SK-N-SH (cell line): ENCODE results near the gene MANSC1. TPM values are rescaled to one million over a fixed set of nuclear protein-coding genes. Genes with fewer than 3 reads are reported as not detected.

Source experiments
- CTCF ChIA-PET: fragments of 300-600, 350-600 bp; formaldehyde crosslinking; extraction: SDS; loops from one replicate; lab custom pipeline; 2021; lab: Yijun Ruan, JAX
- POLR2A ChIA-PET: fragments of 350-600 bp; sonication (Branson Sonifier 250); formaldehyde crosslinking; extraction: SDS; loops from one replicate; lab custom pipeline; 2020; ENCODE audit warnings: antibody characterized with exemption, inconsistent platforms; lab: Yijun Ruan, JAX
- DNase-seq: peaks from one replicate; pipeline ENCODE4 v3.0.0; 2012
- H2AFZ ChIP-seq: fragments of 200-600 bp; sonication (generic); 2 replicates; pipeline ENCODE4 v1.8.1; 2016; ENCODE audit warnings: antibody characterized with exemption, mild to moderate bottlenecking, low read depth
- H3F3A ChIP-seq: fragments of 200-600 bp; sonication (generic); replicated peaks from 2 replicates; pipeline ENCODE3; 2016; ENCODE audit warnings: antibody characterized with exemption, mild to moderate bottlenecking; ENCODE audit not compliant: insufficient read depth
- H3K27ac ChIP-seq, 2 experiments: fragments of 200-500 bp in 1 of 2; fragments of 200-600 bp in 1 of 2; sonication (Bioruptor generic) in 1 of 2; sonication (generic), shearing (Covaris generic) in 1 of 2; 2 replicates each; pipeline versions ENCODE4 v1.5.1 to v1.6.1; 2014 to 2016; ENCODE audit warnings: low read depth in 2 of 2, inconsistent platforms in 1 of 2, low read length in 1 of 2, mild to moderate bottlenecking in 1 of 2, mixed read lengths in 1 of 2
- H3K27me3 ChIP-seq: fragments of 200-600 bp; sonication (generic), shearing (Covaris generic); 2 replicates; pipeline ENCODE4 v1.6.1; 2016; ENCODE audit warnings: mixed run types; ENCODE audit not compliant: insufficient read depth
- H3K36me3 ChIP-seq, 2 experiments: fragments of 200-500 bp in 1 of 2; fragments of 200-600 bp in 1 of 2; sonication (Bioruptor generic) in 1 of 2; sonication (generic) in 1 of 2; replicated peaks in 1 of 2; 2 replicates each; pipeline versions ENCODE3 to v1.5.1; 2014 to 2016; ENCODE audit warnings: low read length in 1 of 2, mild to moderate bottlenecking in 1 of 2; ENCODE audit not compliant: insufficient read depth in 2 of 2, control insufficient read depth in 1 of 2
- H3K4me1 ChIP-seq, 2 experiments: fragments of 200-500 bp in 1 of 2; fragments of 200-600 bp in 1 of 2; sonication (Bioruptor generic) in 1 of 2; sonication (generic), shearing (Covaris generic) in 1 of 2; 2 replicates each; pipeline versions ENCODE4 v1.5.1 to v1.6.1; 2014 to 2016; ENCODE audit warnings: low read depth in 1 of 2, low read length in 1 of 2, mixed run types in 1 of 2; ENCODE audit not compliant: insufficient read depth in 2 of 2, control insufficient read depth in 1 of 2
- H3K4me2 ChIP-seq: fragments of 200-600 bp; sonication (generic), shearing (Covaris generic); 2 replicates; pipeline ENCODE4 v1.6.1; 2017; ENCODE audit warnings: mixed run types
- H3K4me3 ChIP-seq, 2 experiments: fragments of 200-500 bp in 1 of 2; fragments of 200-600 bp in 1 of 2; sonication (Bioruptor generic) in 1 of 2; sonication (generic), shearing (Covaris generic) in 1 of 2; 2 replicates each; pipeline versions ENCODE4 v1.5.1 to v1.8.1; 2014 to 2016; ENCODE audit warnings: low read depth in 2 of 2, inconsistent platforms in 1 of 2, low read length in 1 of 2, mild to moderate bottlenecking in 1 of 2, mixed read lengths in 1 of 2, moderate library complexity in 1 of 2
- H3K79me2 ChIP-seq: fragments of 200-600 bp; sonication (generic); 2 replicates; pipeline ENCODE4 v1.8.1; 2017; ENCODE audit warnings: mild to moderate bottlenecking; ENCODE audit not compliant: insufficient read depth
- H3K9ac ChIP-seq: fragments of 200-600 bp; sonication (generic); 2 replicates; pipeline ENCODE4 v1.6.1; 2017; ENCODE audit warnings: mixed run types
- H3K9me2 ChIP-seq: fragments of 200-600 bp; sonication (generic); 2 replicates; pipeline ENCODE4 v1.6.1; 2017; ENCODE audit warnings: mixed run types
- H3K9me3 ChIP-seq: fragments of 200-600 bp; sonication (generic); 2 replicates; pipeline ENCODE4 v1.6.1; 2017; ENCODE audit warnings: mixed run types, mild to moderate bottlenecking, moderate library complexity
- H4K20me1 ChIP-seq: fragments of 200-600 bp; sonication (generic); 2 replicates; pipeline ENCODE4 v1.6.1; 2017; ENCODE audit warnings: mild to moderate bottlenecking, mixed run types; ENCODE audit not compliant: insufficient read depth
- CHD2 ChIP-seq: fragments of 150-350 bp; IDR thresholded peaks from 2 replicates; pipeline ENCODE4 v1.6.1; 2018; ENCODE audit warnings: low read length; ENCODE audit not compliant: partially characterized antibody
- CTCF ChIP-seq: fragments of 200-600 bp; sonication (generic); IDR thresholded peaks from 2 replicates; pipeline ENCODE4 v1.6.1; 2017; ENCODE audit warnings: antibody characterized with exemption, mild to moderate bottlenecking, moderate library complexity
- EP300 ChIP-seq, 2 experiments: IDR thresholded peaks; 2 replicates each; pipeline versions ENCODE4 v1.4.0 to v1.6.1; 2012; ENCODE audit warnings: borderline replicate concordance in 1 of 2, low read depth in 1 of 2, low read length in 1 of 2
- EZH2phosphoT487 ChIP-seq: fragments of 200-600 bp; sonication (generic); IDR thresholded peaks from 2 replicates; pipeline ENCODE4 v1.6.1; 2017; ENCODE audit warnings: low read depth, mixed run types, mild to moderate bottlenecking, antibody characterized with exemption, moderate library complexity, borderline replicate concordance
- FOXJ3 ChIP-seq: sonication (generic); formaldehyde crosslinking; IDR thresholded peaks from 2 replicates; pipeline ENCODE4 v1.5.1; 2020; ENCODE audit warnings: mild to moderate bottlenecking, missing genetic modification reagents
- FOXM1 ChIP-seq: IDR thresholded peaks from 2 replicates; pipeline ENCODE4 v1.4.0; 2012; ENCODE audit warnings: low read depth, mild to moderate bottlenecking
- GABPA ChIP-seq: IDR thresholded peaks from 2 replicates; pipeline ENCODE4 v1.4.0; 2012; ENCODE audit warnings: low read depth, mild to moderate bottlenecking
- IRF3 ChIP-seq: fragments of 150-350 bp; IDR thresholded peaks from 2 replicates; pipeline ENCODE4 v1.6.1; 2016; ENCODE audit warnings: mild to moderate bottlenecking, low read depth, low read length
- MEF2A ChIP-seq: IDR thresholded peaks from 2 replicates; pipeline ENCODE4 v1.4.0; 2012; ENCODE audit warnings: low read depth, borderline replicate concordance
- MXI1 ChIP-seq: IDR thresholded peaks from 2 replicates; pipeline ENCODE4 v1.6.1; 2012; ENCODE audit warnings: mild to moderate bottlenecking, low read depth, low read length, improper control_type of control experiment
- NFIC ChIP-seq: IDR thresholded peaks from 2 replicates; pipeline ENCODE4 v1.4.0; 2012; ENCODE audit warnings: borderline replicate concordance
- PBX3 ChIP-seq: IDR thresholded peaks from 2 replicates; pipeline ENCODE4; 2012
- POLR2AphosphoS5 ChIP-seq: IDR thresholded peaks from 2 replicates; pipeline ENCODE4 v1.6.1; 2012; ENCODE audit warnings: low read depth, low read length
- RAD21 ChIP-seq: IDR thresholded peaks from 2 replicates; pipeline ENCODE4 v1.6.1; 2012; ENCODE audit warnings: mild to moderate bottlenecking, low read length
- REST ChIP-seq: IDR thresholded peaks from 2 replicates; pipeline ENCODE4 v1.6.1; 2012; ENCODE audit warnings: mild to moderate bottlenecking, low read depth, low read length, moderate library complexity
- RXRA ChIP-seq: IDR thresholded peaks from 2 replicates; pipeline ENCODE4 v1.4.0; 2012; ENCODE audit warnings: low read depth, mild to moderate bottlenecking, borderline replicate concordance
- SMC3 ChIP-seq: IDR thresholded peaks from 2 replicates; pipeline ENCODE4 v1.6.1; 2012; ENCODE audit warnings: low read depth, low read length, improper control_type of control experiment
- TAF1 ChIP-seq: IDR thresholded peaks from 2 replicates; pipeline ENCODE4 v1.6.1; 2012; ENCODE audit warnings: low read depth, mild to moderate bottlenecking, low read length, moderate library complexity, borderline replicate concordance
- USF2 ChIP-seq: fragments of 150-350 bp; IDR thresholded peaks from 2 replicates; pipeline ENCODE4 v1.6.1; 2017; ENCODE audit warnings: antibody characterized with exemption, low read length, low read depth, borderline replicate concordance
- WGBS: methylation state at CpG from one replicate; pipeline ENCODE4 v1.1.6; 2017; ENCODE audit warnings: low lambda C conversion rate; 5-methylcytosine and 5-hydroxymethylcytosine counted together
- polyA plus RNA-seq, 3 experiments: library from polyadenylated mRNA; depleted of rRNA; stranded (reverse); fragments of >200 nt; gene quantifications; 2 replicates each; pipeline ENCODE4 v1.2.3, GENCODE V29; 2012

Gene MANSC1
- polyA plus RNA-seq, 1 of the 3 experiments (the other 2 are of a cell fraction): 2.9 TPM

- Histone ChIP-seq H3K27ac (no peak overlapping the region), H3F3A (peaks cover 4% of the 10 kb centered on the region), H3K4me2 (no peak overlapping the region), H3K4me1 (peaks cover 0 to 5% of the 10 kb centered on the region in 2 experiments; a peak in 2 of 4 replicates), H3K9me2 (no peaks in the 10 kb centered on the region), H4K20me1 (no peaks in the 10 kb centered on the region), H3K9ac (no peak overlapping the region), H3K9me3 (no peaks in the 10 kb centered on the region), H3K4me3 (no peak overlapping the region; a peak in 1 of 4 replicates), H3K79me2 (no peaks in the 10 kb centered on the region), H2AFZ (no peak overlapping the region), H3K36me3 (no peaks in the 10 kb centered on the region), H3K27me3 (no peaks in the 10 kb centered on the region)
- peak; percentile 64 for DNase-seq
- ChIA-PET CTCF (interaction anchor here (0.6 to 5.1 kb wide), 44 partner anchors 8 to 781 kb away, joined by 3 to 107 read pairs (median 4); partner anchors contain the start of genes LRP6 and MANSC1), POLR2A (interaction anchor here (1.5 kb wide), 1 partner anchor 61 kb away, joined by 5 read pairs; the partner anchor contains the start of gene LRP6)
- WGBS: 0% methylated on average over 1 of the region's 1 CpG
- peak; percentile 84 for TF ChIP-seq CTCF
- TF ChIP-seq RAD21: peak; percentile 91
- peak; percentile 67 for TF ChIP-seq SMC3
- no peak for TF ChIP-seq FOXM1
Observed at GRCh38 chr12:12327802-12328201, 22.2 kb downstream of the MANSC1 start.

GRCh38 chr12:12326262-12326661 is 23.8 kb downstream of the MANSC1 start:
- Histone ChIP-seq H3K79me2 (no peaks in the 10 kb centered on the region), H3K4me1 (peaks cover 0 to 5% of the 10 kb centered on the region in 2 experiments; a peak in 2 of 4 replicates), H2AFZ (no peak overlapping the region), H3K9me2 (no peaks in the 10 kb centered on the region), H4K20me1 (no peaks in the 10 kb centered on the region), H3K27me3 (no peaks in the 10 kb centered on the region), H3K9me3 (no peaks in the 10 kb centered on the region), H3K36me3 (no peaks in the 10 kb centered on the region), H3F3A (no peaks in the 10 kb centered on the region), H3K27ac (no peak overlapping the region), H3K4me2 (no peak overlapping the region), H3K4me3 (no peak overlapping the region), H3K9ac (no peak overlapping the region)
- POLR2A ChIA-PET: no interaction called here
- CTCF ChIA-PET: interaction anchor here (0.6 to 5.1 kb wide), 10 partner anchors 9 to 745 kb away, joined by 3 to 107 read pairs (median 10); partner anchors contain the start of gene MANSC1
- no peak for DNase-seq
- WGBS: 98% methylated on average over 3 of the region's 3 CpGs
- no peak for TF ChIP-seq FOXJ3 (CRISPR knock-in tag)
- TF ChIP-seq PBX3: no peak
- TF ChIP-seq IRF3: no peak
- no peak for TF ChIP-seq USF2
- TF ChIP-seq GABPA: no peak
- no peak for TF ChIP-seq POLR2AphosphoS5
- TF ChIP-seq REST: no peak
- no peak for TF ChIP-seq RXRA
- TF ChIP-seq SMC3: no peak
- no peak for TF ChIP-seq EP300 (IDR thresholded peaks at IDR 0.05; ENCODE audit: borderline replicate concordance in 1 of 2, low read depth in 1 of 2, low read length in 1 of 2)
- TF ChIP-seq NFIC: no peak
- TF ChIP-seq MEF2A: no peak
- no peak for TF ChIP-seq TAF1
- TF ChIP-seq MXI1: no peak
- TF ChIP-seq CHD2: no peak
- TF ChIP-seq EZH2phosphoT487: no peak
